CD14-positive monocyte (primary cell): ENCODE measurements around the gene LDLRAD2. TPM values are rescaled to one million over a fixed set of nuclear protein-coding genes. Genes with fewer than 3 reads are reported as not detected.

Experiments used
- DNase-seq, 3 donors: peaks; one replicate each; pipeline ENCODE4 v3.0.0-alpha.2; 2011 to 2022
- H2AFZ ChIP-seq: 2 replicates; pipeline ENCODE4 v1.6.0; 2012; ENCODE audit warnings: mild to moderate bottlenecking, low read depth, low read length, inconsistent platforms; ENCODE audit not compliant: insufficient read depth, poor library complexity, severe bottlenecking
- H3K27ac ChIP-seq, 2 donors: 1 replicate in 1 of 2; 2 replicates in 1 of 2; pipeline ENCODE4 v1.5.1; 2012 to 2013; ENCODE audit warnings: low read length in 2 of 2, control low read depth in 1 of 2, inconsistent platforms in 1 of 2, low read depth in 1 of 2, mild to moderate bottlenecking in 1 of 2
- H3K27me3 ChIP-seq, 2 donors: one replicate each; pipeline versions ENCODE4 v1.6.0 to v1.6.1; 2011 to 2013; ENCODE audit warnings: low read length in 2 of 2; ENCODE audit not compliant: control insufficient read depth in 2 of 2, insufficient read depth in 2 of 2
- H3K36me3 ChIP-seq, 2 donors: replicated peaks in 1 of 2; 1 replicate in 1 of 2; 2 replicates in 1 of 2; pipeline versions ENCODE4 v1.5.1 to v1.6.1; 2012 to 2013; ENCODE audit warnings: low read length in 2 of 2, control low read depth in 1 of 2, inconsistent platforms in 1 of 2, mild to moderate bottlenecking in 1 of 2; ENCODE audit not compliant: insufficient read depth in 2 of 2, control insufficient read depth in 1 of 2
- H3K4me1 ChIP-seq, 2 donors: 1 replicate in 1 of 2; 2 replicates in 1 of 2; pipeline versions ENCODE4 v1.5.1 to v1.6.1; 2012 to 2013; ENCODE audit warnings: low read length in 2 of 2, control low read depth in 1 of 2, inconsistent platforms in 1 of 2, mild to moderate bottlenecking in 1 of 2, moderate library complexity in 1 of 2; ENCODE audit not compliant: insufficient read depth in 2 of 2, control insufficient read depth in 1 of 2
- H3K4me2 ChIP-seq: replicated peaks from 2 replicates; pipeline ENCODE3; 2012; ENCODE audit warnings: low read length, moderate library complexity, mild to moderate bottlenecking; ENCODE audit not compliant: poor library complexity, severe bottlenecking; ENCODE audit errors: extremely low read depth
- H3K4me3 ChIP-seq, 3 experiments: fragments of 200-600 bp in 1 of 3; sonication (generic) in 1 of 3; replicated peaks in 1 of 3; 1 replicate in 2 of 3; 2 replicates in 1 of 3; pipeline ENCODE4 v1.5.1; 2011 to 2013; ENCODE audit warnings: low read length in 3 of 3, mild to moderate bottlenecking in 3 of 3, control low read depth in 2 of 3, low read depth in 2 of 3, inconsistent platforms in 1 of 3, moderate library complexity in 1 of 3
- H3K79me2 ChIP-seq: 2 replicates; pipeline ENCODE4 v1.6.0; 2012; ENCODE audit warnings: mild to moderate bottlenecking, control low read depth, inconsistent platforms, low read length, moderate library complexity; ENCODE audit not compliant: insufficient read depth
- H3K9ac ChIP-seq: 2 replicates; pipeline ENCODE4 v1.6.0; 2017; ENCODE audit warnings: low read length, mild to moderate bottlenecking; ENCODE audit not compliant: insufficient read depth, poor library complexity, severe bottlenecking
- H3K9me3 ChIP-seq, 2 donors: replicated peaks in 1 of 2; 1 replicate in 1 of 2; 2 replicates in 1 of 2; pipeline versions ENCODE4 v1.5.1 to v1.6.1; 2012 to 2013; ENCODE audit warnings: low read length in 2 of 2, control low read depth in 1 of 2; ENCODE audit not compliant: control insufficient read depth in 1 of 2, insufficient read depth in 1 of 2
- H4K20me1 ChIP-seq: 2 replicates; pipeline ENCODE4 v1.6.0; 2012; ENCODE audit warnings: mild to moderate bottlenecking, low read length, control low read depth, moderate library complexity; ENCODE audit not compliant: insufficient read depth
- H3K27ac Mint-ChIP-seq, 7 donors: one replicate each; pipeline ENCODE4 v1.8.0; 2020; ENCODE audit warnings: mild to moderate bottlenecking in 7 of 7, mixed read lengths in 7 of 7, moderate library complexity in 6 of 7, inconsistent platforms in 2 of 7
- H3K27me3 Mint-ChIP-seq, 3 donors: one replicate each; pipeline ENCODE4 v1.8.0; 2021 to 2022; ENCODE audit warnings: low read depth in 3 of 3, mild to moderate bottlenecking in 3 of 3, mixed read lengths in 3 of 3, moderate library complexity in 3 of 3, inconsistent platforms in 1 of 3
- H3K36me3 Mint-ChIP-seq, 2 donors: one replicate each; pipeline ENCODE4 v1.8.0; 2020; ENCODE audit warnings: mixed read lengths in 2 of 2, inconsistent platforms in 1 of 2, mild to moderate bottlenecking in 1 of 2
- H3K4me1 Mint-ChIP-seq: one replicate; pipeline ENCODE4 v1.8.0; 2020; ENCODE audit warnings: mild to moderate bottlenecking, mixed read lengths
- H3K4me3 Mint-ChIP-seq, 2 donors: one replicate each; pipeline ENCODE4 v1.8.0; 2020; ENCODE audit warnings: mild to moderate bottlenecking in 2 of 2, mixed read lengths in 2 of 2, moderate library complexity in 1 of 2
- H3K9me3 Mint-ChIP-seq, 7 donors: one replicate each; pipeline ENCODE4 v1.8.0; 2020 to 2022; ENCODE audit warnings: mixed read lengths in 7 of 7, mild to moderate bottlenecking in 6 of 7, moderate library complexity in 6 of 7, inconsistent platforms in 2 of 7
- CTCF ChIP-seq: fragments of 200-600 bp; IDR thresholded peaks from one replicate; pipeline ENCODE4 v1.8.0; 2022; ENCODE audit warnings: antibody characterized with exemption, mild to moderate bottlenecking
- WGBS: methylation state at CpG from one replicate; pipeline ENCODE4 v1.1.5; 2013; ENCODE audit warnings: missing lambda C conversion rate; ENCODE audit not compliant: insufficient coverage; 5-methylcytosine and 5-hydroxymethylcytosine counted together
- intact Hi-C, 2 donors: fragments of 100-400 bp; cut with micrococcal nuclease; formaldehyde crosslinking; loops; one replicate each; pipeline versions ENCODE4 v1.15.0 to v1.15.1; 2023
- polyA plus RNA-seq, 3 donors: library from polyadenylated mRNA; depleted of rRNA in 1 of 3; unstranded in 2 of 3; stranded (reverse) in 1 of 3; fragments of 300-500 nt in 2 of 3; fragments of >200 nt in 1 of 3; fragmentation: Illumina TruSeq in 2 of 3; gene quantifications; 1 replicate in 2 of 3; 2 replicates in 1 of 3; pipeline ENCODE4 v1.2.3, GENCODE V29; 2012 to 2021

LDLRAD2 gene
- polyA plus RNA-seq, 3 donors = 0.63 TPM; not detected in 2

GRCh38 chr1:21836729-21837128 is 24.7 kb downstream of the LDLRAD2 start:
- Histone ChIP-seq H4K20me1 (no peaks in the 10 kb centered on the region), H3K27me3 (no peaks in the 10 kb centered on the region), H3K9ac (no peak overlapping the region), H3K27ac (no peak overlapping the region), H3K79me2 (no peaks in the 10 kb centered on the region), H3K4me3 (no peak overlapping the region), H3K4me2 (no peak overlapping the region), H3K36me3 (no peaks in the 10 kb centered on the region), H2AFZ (no peak overlapping the region), H3K9me3 (peaks cover 7 to 22% of the 10 kb centered on the region in 2 donors), H3K4me1 (no peaks in the 10 kb centered on the region)
- Mint-ChIP-seq H3K9me3 (peaks cover 10 to 25% (median 20%) of the 10 kb centered on the region in 7 donors), H3K27me3 (peaks cover 0 to 6% (median 2%) of the 10 kb centered on the region in 3 donors), H3K4me3 (no peak overlapping the region), H3K36me3 (peaks cover 1 to 9% of the 10 kb centered on the region in 2 donors), H3K4me1 (no peaks in the 10 kb centered on the region), H3K27ac (no peak overlapping the region)
- no peak for TF ChIP-seq CTCF
- WGBS = 95% methylated on average over 8 of the region's 13 CpGs
- no peak for DNase-seq
- intact Hi-C loops = no loop called here

- no peak overlapping the region for H3K9ac ChIP-seq
- Mint-ChIP-seq H3K4me3 (no peak overlapping the region), H3K4me1 (no peaks in the 10 kb centered on the region), H3K9me3 (peaks cover 10 to 24% (median 20%) of the 10 kb centered on the region in 7 donors), H3K36me3 (peaks cover 1 to 9% of the 10 kb centered on the region in 2 donors), H3K27me3 (peaks cover 0 to 4% (median 2%) of the 10 kb centered on the region in 3 donors), H3K27ac (no peak overlapping the region)
- H3K4me2 ChIP-seq = no peak overlapping the region
- WGBS = 90% methylated on average over 6 of the region's 10 CpGs
- TF ChIP-seq CTCF = no peak
- no peaks in the 10 kb centered on the region for H3K27me3 ChIP-seq
- intact Hi-C loops = no loop called here
- H3K4me3 ChIP-seq = no peak overlapping the region
- DNase-seq = no peak
- no peaks in the 10 kb centered on the region for H3K4me1 ChIP-seq
- no peaks in the 10 kb centered on the region for H4K20me1 ChIP-seq
- H3K9me3 ChIP-seq = peaks cover 7 to 22% of the 10 kb centered on the region in 2 donors
- no peak overlapping the region for H3K27ac ChIP-seq
- H2AFZ ChIP-seq = no peak overlapping the region
- H3K79me2 ChIP-seq = no peaks in the 10 kb centered on the region
- no peaks in the 10 kb centered on the region for H3K36me3 ChIP-seq
These were observed 25.4 kb downstream of the LDLRAD2 start for GRCh38 chr1:21837476-21837875.
